GM12878 (cell line): ENCODE data around the gene PRKAR1A. TPM values are rescaled to one million over a fixed set of nuclear protein-coding genes. Genes with fewer than 3 reads are reported as not detected.
"Not testable (repeated sequence)": the region's sequence is repeated elsewhere in the genome, so short reads cannot be mapped to it uniquely, and the experiment has no call there.

ENCODE experiments used
- ATAC-seq: fragments of 200-7000 bp; cut with Tn5 transposase; 3 replicates; pipeline ENCODE4 v1.9.1; 2020; ENCODE audit warnings: mild to moderate bottlenecking, moderate library complexity
- BruUV-seq: library from RNA; stranded (reverse); fragments of 400-500 nt; replicated peaks from 2 replicates; lab custom pipeline; 2021; lab: Mats Ljungman, UMichigan
- CTCF ChIA-PET: fragments of 300-600 bp; sonication (Branson Sonifier 250); formaldehyde crosslinking; extraction: SDS; loops from one replicate; lab custom pipeline; 2021; ENCODE audit warnings: inconsistent platforms; lab: Yijun Ruan, JAX
- POLR2A ChIA-PET: fragments of 350-600 bp; formaldehyde crosslinking; extraction: SDS; loops from one replicate; lab custom pipeline; 2021; ENCODE audit warnings: inconsistent platforms; lab: Charles Lee
- RAD21 ChIA-PET: fragments of 300-600 bp; sonication (Branson Sonifier 250); formaldehyde crosslinking; loops from one replicate; lab custom pipeline; 2023; ENCODE audit warnings: antibody characterized with exemption; ENCODE audit not compliant: unreplicated experiment; lab: Charles Lee
- SMC1A ChIA-PET: fragments of 300-600 bp; sonication (Branson Sonifier 250); formaldehyde crosslinking; loops from one replicate; lab custom pipeline; 2023; ENCODE audit not compliant: unreplicated experiment, uncharacterized antibody; lab: Charles Lee
- DNase-seq: peaks from one replicate; pipeline ENCODE4 v3.0.0-alpha.2; 2011; ENCODE audit warnings: low read depth, low spot score
- FAIRE-seq: peaks from 3 replicates; lab custom pipeline; 2011; peaks lifted over from hg19 to GRCh38; lab: Jason Lieb, UNC
- H2AFZ ChIP-seq: 2 replicates; pipeline ENCODE4 v1.6.0; 2011; ENCODE audit warnings: low read depth, low read length, control low read depth; ENCODE audit not compliant: control insufficient read depth
- H3K27ac ChIP-seq: 2 replicates; pipeline ENCODE4 v1.5.1; 2011; ENCODE audit warnings: control low read depth; ENCODE audit not compliant: control insufficient read depth, insufficient read depth
- H3K27me3 ChIP-seq, 2 experiments: replicated peaks in 1 of 2; 2 replicates each; pipeline versions ENCODE4 v1.6.0 to v1.6.1; 2011; ENCODE audit warnings: low read length in 1 of 2; ENCODE audit not compliant: control insufficient read depth in 2 of 2, insufficient read depth in 2 of 2
- H3K36me3 ChIP-seq, 2 experiments: 2 replicates each; pipeline ENCODE4 v1.5.1; 2011; ENCODE audit warnings: low read length in 1 of 2; ENCODE audit not compliant: control insufficient read depth in 2 of 2, insufficient read depth in 2 of 2
- H3K4me1 ChIP-seq: 2 replicates; pipeline ENCODE4 v1.6.1; 2011; ENCODE audit warnings: mild to moderate bottlenecking, low read length, moderate library complexity, mixed read lengths; ENCODE audit not compliant: control insufficient read depth, insufficient read depth
- H3K4me2 ChIP-seq: 2 replicates; pipeline ENCODE4 v1.6.0; 2011; ENCODE audit warnings: control low read depth; ENCODE audit not compliant: control insufficient read depth, insufficient read depth
- H3K4me3 ChIP-seq: fragments of 200-600 bp; sonication (generic); 2 replicates; pipeline ENCODE4 v1.5.1; 2016
- H3K79me2 ChIP-seq: 2 replicates; pipeline ENCODE4 v1.6.0; 2011; ENCODE audit warnings: low read length; ENCODE audit not compliant: control insufficient read depth, insufficient read depth
- H3K9ac ChIP-seq: 2 replicates; pipeline ENCODE4 v1.8.0; 2011; ENCODE audit warnings: low read length, control low read depth, mixed read lengths; ENCODE audit not compliant: control insufficient read depth, insufficient read depth
- H3K9me3 ChIP-seq: replicated peaks from 3 replicates; pipeline ENCODE4 v1.5.1; 2011; ENCODE audit warnings: mild to moderate bottlenecking, low read length; ENCODE audit not compliant: control insufficient read depth, insufficient read depth
- H4K20me1 ChIP-seq: 2 replicates; pipeline ENCODE4 v1.6.0; 2011; ENCODE audit not compliant: control insufficient read depth, insufficient read depth
- SREBF2 ChIP-seq: IDR thresholded peaks from 2 replicates; pipeline ENCODE4 v1.6.1; 2012; ENCODE audit warnings: mild to moderate bottlenecking, low read length
- WGBS: methylation state at CpG from one replicate; pipeline ENCODE4 v1.1.6; 2016; ENCODE audit warnings: low lambda C conversion rate; ENCODE audit not compliant: insufficient replicate concordance, insufficient coverage; ENCODE audit errors: missing lambda C conversion rate; 5-methylcytosine and 5-hydroxymethylcytosine counted together
- in situ Hi-C: fragments of 300-500 bp; cut with MboI; formaldehyde crosslinking; loops from 9 replicates; pipeline ENCODE4 v1.14.3; 2018; ENCODE audit warnings: mixed read lengths
- intact Hi-C: fragments of 100-400 bp; cut with micrococcal nuclease; formaldehyde crosslinking; loops from one replicate; pipeline ENCODE4 v1.14.2; 2022; ENCODE audit not compliant: unreplicated experiment
- polyA plus RNA-seq, 11 experiments: library from polyadenylated mRNA; depleted of rRNA in 4 of 11; unstranded in 6 of 11; stranded (reverse) in 5 of 11; fragments of >200 nt; fragmentation: Nextera tagmentation in 4 of 11; fragmentation: Illumina TruSeq in 1 of 11; extraction: Ambion mirVana in 4 of 11; extraction: Trizol in 1 of 11; gene quantifications; 1 replicate in 1 of 11; 2 replicates in 10 of 11; pipeline versions ENCODE4 v1.2.1 to v1.2.3, GENCODE V29; 2011 to 2016; ENCODE audit warnings: inconsistent platforms in 2 of 11, missing spikeins in 2 of 11, low read depth in 1 of 11
- total RNA-seq, 4 experiments: library from RNA; depleted of rRNA in 3 of 4; stranded (reverse); fragments of >200 nt in 3 of 4; fragmentation: Illumina TruSeq in 1 of 4; extraction: Trizol in 1 of 4; gene quantifications; 2 replicates each; pipeline versions ENCODE4 v1.2.1 to v1.2.3, GENCODE V29; 2013 to 2021

The PRKAR1A gene
- total and polyA plus RNA-seq, 10 of the 15 experiments (the other 5 are each of a cell fraction or from before 2014, with no cell fraction given) = 29.1 to 200 (median 125) TPM

GRCh38 chr17:68518063-68518815 is 6.0 kb downstream of the PRKAR1A start:
- no TSS peak for BruUV-seq
- Histone ChIP-seq H3K4me2 (no peak overlapping the region), H3K9ac (no peak overlapping the region), H4K20me1 (0 out of 2 replicates have a peak, but pooled peaks cover 5% of the 10 kb centered on the region), H3K4me1 (no peaks in the 10 kb centered on the region; the same call in 1 of the 2 replicates), H3K79me2 (peaks cover 43% of the 10 kb centered on the region), H3K36me3 (peaks cover 8 to 33% of the 10 kb centered on the region in 2 experiments), H3K9me3 (peaks cover 5% of the 10 kb centered on the region; the same call in 1 of the 3 replicates), H3K27ac (no peak overlapping the region), H2AFZ (no peak overlapping the region), H3K4me3 (no peak overlapping the region), H3K27me3 (no peaks in the 10 kb centered on the region)
- no peak for DNase-seq
- CTCF ChIA-PET = interaction anchor here (1.2 to 1.3 kb wide), 2 partner anchors 15 to 254 kb away, joined by 3 read pairs; no protein-coding TSS in a partner anchor
- RAD21 ChIA-PET = no interaction called here
- SMC1A ChIA-PET = interaction anchor here (1.9 kb wide), 1 partner anchor 20 kb away, joined by 5 read pairs; no protein-coding TSS in a partner anchor
- WGBS = over 99% methylated on average over 9 of the region's 9 CpGs
- intact Hi-C loops = no loop called here
- no peak for TF ChIP-seq SREBF2
- POLR2A ChIA-PET = no interaction called here
- in situ Hi-C loops = no loop called here
- ATAC-seq = no peak; the same call in 2 of the 3 replicates
- no peak for FAIRE-seq

- FAIRE-seq, H2AFZ ChIP-seq, H3K27ac ChIP-seq, H3K9ac ChIP-seq, DNase-seq, ATAC-seq, H3K4me1 ChIP-seq, BruUV-seq, H4K20me1 ChIP-seq, H3K4me3 ChIP-seq, H3K4me2 ChIP-seq, intact Hi-C loops, H3K27me3 ChIP-seq, in situ Hi-C loops, RAD21 ChIA-PET, H3K9me3 ChIP-seq: not testable (repeated sequence)
- ChIA-PET SMC1A (interaction anchor here (1.9 kb wide), 1 partner anchor 21 kb away, joined by 5 read pairs; no protein-coding TSS in a partner anchor), POLR2A (interaction anchor here (0.7 to 1.5 kb wide), 2 partner anchors 17 to 63 kb away, joined by 3 read pairs; no protein-coding TSS in a partner anchor), CTCF (interaction anchor here (1.2 to 1.4 kb wide), 3 partner anchors 14 to 253 kb away, joined by 3 read pairs; no protein-coding TSS in a partner anchor)
- Histone ChIP-seq H3K36me3 (peaks cover 8 to 36% of the 10 kb centered on the region in 2 experiments), H3K79me2 (peaks cover 35% of the 10 kb centered on the region)
- 44% methylated on average over 3 of the region's 3 CpGs for WGBS
These were observed 6.8 kb downstream of the PRKAR1A start for GRCh38 chr17:68519051-68519450.
